NCI-H146 treated with DMSO at 0.1 percent for 48 hours (cell line): ENCODE measurements around the gene MUTYH.
"Not testable (repeated sequence)": the region's sequence is repeated elsewhere in the genome, so short reads cannot be mapped to it uniquely, and the experiment has no call there.

Experiments used
- DNase-seq: peaks from one replicate; lab custom pipeline; 2025; ENCODE audit not compliant: unreplicated experiment; lab: John Stamatoyannopoulos, UW

MUTYH gene

DNA sequence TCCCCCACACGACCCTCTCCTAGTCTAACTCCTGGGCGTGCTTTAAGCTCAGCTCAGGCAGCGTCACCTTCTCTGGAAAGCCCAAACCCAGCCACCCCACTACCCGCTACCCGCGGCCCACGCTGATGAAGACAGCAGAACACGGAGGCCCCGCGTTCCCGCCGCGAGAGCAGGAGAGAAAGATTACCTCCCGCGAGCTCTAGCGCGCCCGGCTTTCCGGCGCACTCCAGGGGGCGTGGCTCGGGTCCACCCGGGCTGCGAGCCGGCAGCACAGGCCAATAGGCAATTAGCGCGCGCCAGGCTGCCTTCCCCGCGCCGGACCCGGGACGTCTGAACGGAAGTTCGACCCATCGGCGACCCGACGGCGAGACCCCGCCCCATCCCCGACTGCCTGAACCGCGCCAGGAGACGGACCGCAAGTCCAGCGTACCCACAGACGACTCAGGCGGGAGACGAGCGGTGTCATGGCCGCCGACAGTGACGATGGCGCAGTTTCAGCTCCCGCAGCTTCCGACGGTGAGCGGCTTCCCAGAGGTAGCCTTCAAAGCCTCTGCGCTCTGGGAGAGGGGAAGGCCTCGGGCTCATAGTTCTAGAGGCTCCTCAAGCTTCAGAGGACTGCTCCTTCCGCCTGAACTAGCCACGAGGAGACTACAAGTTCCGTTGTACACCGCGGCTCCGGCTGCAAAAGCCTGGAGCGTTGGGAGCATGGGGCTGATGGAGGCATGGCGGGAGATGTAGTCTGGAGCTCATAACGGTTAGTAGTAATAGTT lies at the start of gene MUTYH, which contains the start of gene TOE1:
MUTYH (minus strand) TSS at position 652 of the 770 bp plus-strand sequence. CDS start 5,935 bp downstream, outside the sequence.
TOE1 (plus strand) TSS at position 382 of the 770 bp plus-strand sequence; CDS start at position 465, 83 bp downstream.
- peak; percentile 71 for DNase-seq

DNA sequence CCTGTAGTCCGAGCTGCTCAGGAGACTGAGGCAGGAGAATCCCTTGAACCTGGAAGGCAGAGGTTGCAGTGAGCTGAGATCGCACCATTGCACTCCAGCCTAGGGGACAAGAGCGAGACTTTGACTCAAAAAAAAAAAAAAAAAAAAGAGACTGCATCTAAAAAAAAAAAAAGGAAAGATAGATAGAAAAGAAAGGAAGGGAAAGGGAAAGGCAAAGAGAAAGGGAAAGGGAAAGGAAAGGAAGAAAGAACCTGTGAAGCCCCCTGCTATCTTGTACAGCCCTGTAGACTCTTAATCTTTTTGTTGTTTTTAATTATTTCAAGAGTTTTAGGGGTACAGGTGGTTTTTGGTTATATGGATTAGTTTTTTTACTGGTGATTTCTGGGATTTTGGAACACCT lies 46.0 kb upstream of the MUTYH start:
- DNase-seq, result no peak

GRCh38 chr1:45385302-45385701 lies 45.1 kb upstream of the MUTYH start:
- DNase-seq, result peak; percentile 36

DNA sequence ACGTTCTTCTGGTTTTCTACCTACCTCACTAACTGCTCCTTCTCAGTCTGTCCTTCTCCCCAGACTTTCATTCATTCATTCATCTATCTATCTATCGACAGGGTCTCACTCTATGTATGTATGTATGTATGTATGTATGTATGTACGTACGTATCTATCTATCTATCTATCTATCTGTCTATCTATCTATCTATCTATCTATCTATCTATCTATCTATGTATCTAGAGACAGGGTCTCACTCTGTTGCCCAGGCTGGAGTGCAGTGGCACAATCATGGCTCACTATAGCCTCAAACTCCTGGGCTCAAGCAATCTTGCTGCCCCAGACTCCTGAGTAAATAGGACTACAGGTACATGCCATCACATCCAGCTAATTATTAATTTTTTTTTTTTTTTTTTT lies 44.0 kb upstream of the MUTYH start:
- not testable (repeated sequence) for DNase-seq

GRCh38 chr1:45383191-45383590 lies 43.0 kb upstream of the MUTYH start:
- DNase-seq, result no peak

DNA sequence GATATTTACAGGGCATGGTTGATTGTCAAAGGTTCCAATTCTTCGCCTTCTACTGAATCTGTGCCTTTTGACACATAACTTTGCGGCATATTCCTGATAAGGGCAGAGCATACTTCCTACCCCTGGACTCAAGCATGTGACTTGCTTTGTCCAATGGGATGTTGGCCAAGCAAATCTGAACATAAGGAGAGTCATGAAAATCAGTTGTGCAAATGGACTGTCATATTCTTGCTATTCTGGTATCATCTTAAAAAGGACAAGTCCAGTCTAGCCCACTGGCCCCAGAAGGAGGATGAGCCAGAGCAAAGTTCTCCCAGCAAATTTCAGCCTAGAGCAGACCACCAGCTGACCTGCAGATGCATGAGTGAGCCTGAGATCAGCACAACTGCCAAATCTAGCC lies 41.0 kb upstream of the MUTYH start:
- DNase-seq, result no peak

DNA sequence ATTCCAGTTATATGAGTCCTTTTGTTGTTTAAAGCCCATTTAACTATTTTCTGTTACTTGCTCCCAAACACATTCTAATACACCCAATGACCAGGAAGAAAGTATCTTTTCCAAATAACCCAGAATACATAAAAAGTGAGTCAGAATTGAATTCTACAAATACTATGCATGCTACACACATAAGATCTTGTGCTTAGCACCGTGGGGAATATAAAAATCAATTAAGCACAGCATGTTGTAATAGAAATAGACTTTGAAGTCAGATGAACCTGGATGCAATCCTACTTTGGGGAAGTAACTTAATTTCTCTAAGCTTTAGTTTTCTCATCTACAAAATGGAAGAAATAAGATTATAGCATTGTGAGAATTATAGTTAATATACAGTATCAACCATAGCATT lies 40.5 kb upstream of the MUTYH start:
- no peak for DNase-seq

DNA sequence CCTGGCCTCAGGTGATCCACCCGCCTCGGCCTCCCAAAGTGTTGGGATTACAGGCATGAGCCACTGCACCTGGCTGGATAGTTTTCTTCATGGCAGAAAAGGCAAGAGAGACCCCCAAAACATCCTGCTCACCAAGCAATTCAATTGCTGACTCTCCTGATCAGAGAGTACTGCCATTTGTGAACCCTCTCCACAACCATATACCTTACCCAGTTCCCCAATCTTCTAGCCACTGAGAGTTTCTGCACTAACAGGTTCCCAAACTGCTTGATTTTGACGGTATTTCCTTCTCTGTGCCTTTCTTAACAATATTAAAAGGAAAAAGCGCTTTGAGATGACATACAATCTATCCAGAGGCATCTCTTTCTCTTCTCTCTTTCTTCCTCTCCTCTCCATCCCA lies 39.9 kb upstream of the MUTYH start:
- DNase-seq, result no peak

GRCh38 chr1:45379524-45379923 lies 39.3 kb upstream of the MUTYH start:
- DNase-seq, result no peak

- no peak for DNase-seq
These were observed 37.9 kb upstream of the MUTYH start for GRCh38 chr1:45378184-45378583.

GRCh38 chr1:45375104-45376090 lies 35.2 kb upstream of the MUTYH start:
- DNase-seq, result no peak

- DNase-seq, result no peak
These were observed 33.3 kb upstream of the MUTYH start for GRCh38 chr1:45373573-45373972.

DNA sequence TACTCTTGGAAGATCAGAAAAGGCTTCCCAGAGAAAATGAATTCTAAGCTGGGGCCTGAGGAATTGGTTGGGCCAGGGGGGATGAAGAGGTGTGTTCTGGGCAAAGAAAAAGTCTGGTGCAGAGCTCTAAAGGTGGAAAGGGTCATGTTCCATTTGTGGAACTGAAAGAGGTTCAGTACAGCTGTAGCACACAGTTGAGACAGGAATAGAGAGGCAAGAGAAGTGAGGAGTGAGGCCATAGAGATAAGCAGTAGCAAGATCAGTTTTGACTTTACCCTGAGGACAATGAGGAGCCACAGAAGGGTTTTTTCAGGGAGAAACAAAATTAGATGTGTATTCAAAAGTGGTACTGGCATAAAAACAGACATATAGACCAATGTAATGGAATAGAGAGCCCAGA lies 30.3 kb upstream of the MUTYH start:
- no peak for DNase-seq

- DNase-seq, result no peak
These were observed 24.8 kb upstream of the MUTYH start for GRCh38 chr1:45365051-45365450.

GRCh38 chr1:45364294-45364693 lies 24.1 kb upstream of the MUTYH start:
- no peak for DNase-seq

- DNase-seq, result not testable (repeated sequence)
These were observed 20.7 kb upstream of the MUTYH start for GRCh38 chr1:45360981-45361380.

DNA sequence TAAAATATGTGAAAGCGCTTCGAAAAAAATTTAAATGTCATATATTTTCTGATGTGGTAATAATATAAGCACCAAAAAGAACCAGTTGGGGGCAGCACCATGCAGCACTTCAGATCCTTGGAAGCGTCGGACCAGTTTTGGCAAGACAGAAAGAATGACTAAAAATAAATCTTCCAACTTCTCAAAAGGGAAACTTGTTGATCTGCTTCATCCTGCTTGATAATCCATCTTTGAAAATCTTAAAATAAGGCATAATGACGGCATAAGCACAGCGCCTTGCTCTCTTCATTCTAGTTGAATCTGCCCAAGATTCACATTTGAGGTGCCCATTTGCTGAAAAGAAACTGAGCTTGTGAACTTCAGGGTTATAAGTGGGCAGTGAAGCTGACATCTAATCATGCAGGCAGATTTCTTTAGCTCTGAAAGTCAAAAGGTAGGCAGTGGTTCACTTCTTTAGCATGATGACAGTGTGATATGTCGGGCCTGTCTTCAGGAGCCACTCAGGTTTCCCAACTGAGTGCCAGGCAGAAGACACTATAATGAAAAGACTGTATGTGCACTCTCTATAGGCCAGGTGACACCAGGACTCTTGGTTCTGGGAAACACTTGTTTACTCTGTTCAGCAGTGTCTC lies 19.8 kb upstream of the MUTYH start:
- DNase-seq, result peak; percentile 6

DNA sequence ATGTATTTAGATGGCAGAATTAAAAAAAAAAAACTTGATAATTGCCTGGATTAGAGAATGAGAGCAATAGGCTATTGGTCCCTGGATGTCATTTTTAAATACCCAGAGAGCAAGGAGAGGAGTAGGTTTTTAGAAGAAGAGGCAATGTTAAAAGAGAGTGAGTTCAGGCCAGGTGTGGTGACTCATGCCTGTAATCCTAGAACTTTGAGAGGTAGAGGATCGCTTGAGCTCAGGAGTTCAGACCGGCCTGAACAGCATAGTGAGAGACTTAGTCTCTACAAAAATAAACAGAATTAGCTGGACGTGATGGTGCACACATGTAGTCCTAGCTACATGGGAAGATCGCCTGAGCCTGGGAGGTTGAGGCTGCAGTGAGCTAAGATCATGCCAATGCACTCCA lies 15.9 kb upstream of the MUTYH start:
- no peak for DNase-seq

- no peak for DNase-seq
These were observed 15.4 kb upstream of the MUTYH start for GRCh38 chr1:45355683-45356082.

GRCh38 chr1:45354838-45355237 lies 14.6 kb upstream of the MUTYH start:
- no peak for DNase-seq

- DNase-seq, result no peak
These were observed 13.4 kb upstream of the MUTYH start for GRCh38 chr1:45353685-45354084.
